ENCODE measurements around the gene CASR. TPM values are rescaled to one million over a fixed set of nuclear protein-coding genes. Genes with fewer than 3 reads are reported as not detected.
"Not testable (repeated sequence)": the region's sequence is repeated elsewhere in the genome, so short reads cannot be mapped to it uniquely, and the experiment has no call there.

Gene CASR, protein sequence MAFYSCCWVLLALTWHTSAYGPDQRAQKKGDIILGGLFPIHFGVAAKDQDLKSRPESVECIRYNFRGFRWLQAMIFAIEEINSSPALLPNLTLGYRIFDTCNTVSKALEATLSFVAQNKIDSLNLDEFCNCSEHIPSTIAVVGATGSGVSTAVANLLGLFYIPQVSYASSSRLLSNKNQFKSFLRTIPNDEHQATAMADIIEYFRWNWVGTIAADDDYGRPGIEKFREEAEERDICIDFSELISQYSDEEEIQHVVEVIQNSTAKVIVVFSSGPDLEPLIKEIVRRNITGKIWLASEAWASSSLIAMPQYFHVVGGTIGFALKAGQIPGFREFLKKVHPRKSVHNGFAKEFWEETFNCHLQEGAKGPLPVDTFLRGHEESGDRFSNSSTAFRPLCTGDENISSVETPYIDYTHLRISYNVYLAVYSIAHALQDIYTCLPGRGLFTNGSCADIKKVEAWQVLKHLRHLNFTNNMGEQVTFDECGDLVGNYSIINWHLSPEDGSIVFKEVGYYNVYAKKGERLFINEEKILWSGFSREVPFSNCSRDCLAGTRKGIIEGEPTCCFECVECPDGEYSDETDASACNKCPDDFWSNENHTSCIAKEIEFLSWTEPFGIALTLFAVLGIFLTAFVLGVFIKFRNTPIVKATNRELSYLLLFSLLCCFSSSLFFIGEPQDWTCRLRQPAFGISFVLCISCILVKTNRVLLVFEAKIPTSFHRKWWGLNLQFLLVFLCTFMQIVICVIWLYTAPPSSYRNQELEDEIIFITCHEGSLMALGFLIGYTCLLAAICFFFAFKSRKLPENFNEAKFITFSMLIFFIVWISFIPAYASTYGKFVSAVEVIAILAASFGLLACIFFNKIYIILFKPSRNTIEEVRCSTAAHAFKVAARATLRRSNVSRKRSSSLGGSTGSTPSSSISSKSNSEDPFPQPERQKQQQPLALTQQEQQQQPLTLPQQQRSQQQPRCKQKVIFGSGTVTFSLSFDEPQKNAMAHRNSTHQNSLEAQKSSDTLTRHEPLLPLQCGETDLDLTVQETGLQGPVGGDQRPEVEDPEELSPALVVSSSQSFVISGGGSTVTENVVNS
- not detected in 2 replicates for total RNA-seq (2014; rRNA removed; shearing (Covaris generic))
- not detected in 2 replicates for polyA plus RNA-seq (2015; cell fraction: cytosol; rRNA removed)
- not detected in 2 replicates for polyA plus RNA-seq (2015; cell fraction: nucleus; rRNA removed)

DNA sequence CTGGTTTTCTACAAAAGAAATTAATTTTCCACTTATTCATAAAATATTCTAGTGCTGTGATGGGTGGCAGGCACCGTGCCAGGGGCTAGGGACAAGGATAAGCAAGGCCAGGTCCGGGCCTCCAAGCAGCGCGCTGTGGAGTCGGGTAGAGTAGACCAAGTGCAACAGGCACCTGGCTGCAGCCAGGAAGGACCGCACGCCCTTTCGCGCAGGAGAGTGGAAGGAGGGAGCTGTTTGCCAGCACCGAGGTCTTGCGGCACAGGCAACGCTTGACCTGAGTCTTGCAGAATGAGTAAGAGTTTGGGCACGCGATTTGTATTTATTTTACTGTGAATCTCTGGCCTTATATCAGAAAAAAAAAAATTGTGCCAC is at the start of gene CASR:
Gene CASR, plus strand, starts transcription at position 148 of the 372 bp plus-strand sequence. CDS start 70,522 bp downstream, outside the sequence.
- in situ Hi-C loops (cut with HindIII; ENCODE audit: low pct_unique_long_range_greater_than_20kb, low sequenced_read_pairs), result no loop called here
- DNase-seq (ENCODE audit: low read depth, low spot score), result no peak

DNA sequence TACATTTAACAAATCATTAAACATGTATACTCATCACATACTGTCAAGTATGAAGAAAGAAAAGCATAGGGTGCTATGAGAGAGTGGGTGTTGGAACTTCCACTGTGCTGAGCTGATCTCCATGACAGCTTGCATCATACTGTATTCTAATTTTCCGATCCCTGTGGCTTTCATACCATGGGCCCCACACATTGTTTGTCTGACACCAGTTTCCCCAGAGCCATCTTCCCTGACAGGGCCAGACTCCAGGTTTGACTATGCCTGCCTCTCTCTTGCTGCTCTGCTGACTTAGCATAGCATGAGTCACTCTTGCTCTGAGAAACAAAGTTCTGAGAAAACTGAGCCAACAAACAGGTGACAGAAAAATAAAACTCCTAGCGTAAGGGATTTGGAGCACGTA is 37.0 kb upstream of the CASR start:
- in situ Hi-C loops (cut with HindIII; ENCODE audit: low pct_unique_long_range_greater_than_20kb, low sequenced_read_pairs), result no loop called here
- no peak for DNase-seq (ENCODE audit: low read depth, low spot score)

DNA sequence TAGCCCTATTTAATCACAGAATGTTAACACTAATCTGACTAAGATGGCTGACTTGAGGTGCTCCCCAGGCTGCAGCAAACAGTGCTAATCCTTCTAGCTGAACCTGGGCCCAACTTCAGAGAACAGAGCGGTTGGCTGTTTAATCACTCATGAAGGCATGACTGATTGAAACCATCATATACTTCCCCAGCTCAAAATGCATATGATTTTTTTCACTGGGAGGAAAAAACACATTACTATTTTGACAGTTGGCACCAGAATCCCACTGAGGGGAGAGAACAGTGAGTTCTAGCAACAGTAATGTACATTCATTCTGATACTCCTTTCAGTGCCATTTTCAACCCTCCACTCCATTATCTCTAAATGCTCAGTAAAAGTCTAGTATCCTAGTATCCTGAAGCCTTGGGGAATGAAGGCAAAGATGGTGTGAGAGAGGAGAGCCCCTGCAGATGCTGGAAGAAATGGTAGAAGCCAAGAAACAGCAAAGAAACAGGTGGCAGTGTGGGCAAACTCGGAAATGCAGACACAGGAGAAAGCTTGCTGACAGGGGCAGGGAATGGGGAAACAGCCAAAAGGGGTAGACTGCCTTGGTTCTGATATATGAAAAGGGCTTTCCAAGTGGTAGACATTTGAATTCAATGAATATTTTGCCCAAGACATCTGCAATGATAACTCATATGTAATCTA is 34.4 kb upstream of the CASR start:
- in situ Hi-C loops (cut with HindIII; ENCODE audit: low pct_unique_long_range_greater_than_20kb, low sequenced_read_pairs), result no loop called here

DNA sequence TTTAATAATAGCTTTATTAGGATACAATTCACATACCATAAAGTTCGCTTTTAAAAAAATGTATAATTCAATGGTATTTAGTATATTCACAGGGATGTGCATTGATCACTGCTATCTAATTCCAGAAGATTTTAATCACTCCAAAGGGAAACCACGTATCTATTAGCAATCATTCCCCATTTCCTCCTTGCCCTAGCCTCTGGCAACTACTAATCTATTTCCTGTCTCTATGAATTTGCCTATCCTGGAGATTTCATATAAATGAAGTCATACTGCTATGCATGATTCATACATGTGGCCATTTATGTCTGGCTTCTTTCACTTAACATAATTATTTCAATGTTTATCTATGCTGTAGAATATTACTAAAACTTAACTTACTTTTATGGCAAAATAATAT is 32.0 kb upstream of the CASR start:
- DNase-seq (ENCODE audit: low read depth, low spot score), result no peak
- in situ Hi-C loops (cut with HindIII; ENCODE audit: low pct_unique_long_range_greater_than_20kb, low sequenced_read_pairs), result no loop called here

More for the DNA sequence above, 34.4 kb upstream of the CASR start:
- no peak for DNase-seq (ENCODE audit: low read depth, low spot score)

DNA sequence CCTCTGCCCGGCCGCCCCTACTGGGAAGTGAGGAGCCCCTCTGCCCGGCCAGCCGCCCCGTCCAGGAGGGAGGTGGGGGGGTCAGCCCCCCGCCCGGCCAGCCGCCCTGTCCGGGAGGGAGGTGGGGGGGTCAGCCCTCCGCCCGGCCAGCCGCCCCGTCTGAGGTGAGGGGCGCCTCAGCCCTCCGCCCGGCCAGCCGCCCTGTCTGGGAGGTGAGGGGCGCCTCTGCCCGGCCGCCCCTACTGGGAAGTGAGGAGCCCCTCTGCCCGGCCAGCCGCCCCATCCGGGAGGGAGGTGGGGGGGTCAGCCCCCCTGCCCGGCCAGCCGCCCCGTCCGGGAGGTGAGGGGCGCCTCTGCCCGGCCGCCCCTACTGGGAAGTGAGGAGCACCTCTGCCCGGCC is 18.5 kb upstream of the CASR start:
- in situ Hi-C loops (cut with HindIII; ENCODE audit: low pct_unique_long_range_greater_than_20kb, low sequenced_read_pairs); DNase-seq (ENCODE audit: low read depth, low spot score): not testable (repeated sequence)

DNA sequence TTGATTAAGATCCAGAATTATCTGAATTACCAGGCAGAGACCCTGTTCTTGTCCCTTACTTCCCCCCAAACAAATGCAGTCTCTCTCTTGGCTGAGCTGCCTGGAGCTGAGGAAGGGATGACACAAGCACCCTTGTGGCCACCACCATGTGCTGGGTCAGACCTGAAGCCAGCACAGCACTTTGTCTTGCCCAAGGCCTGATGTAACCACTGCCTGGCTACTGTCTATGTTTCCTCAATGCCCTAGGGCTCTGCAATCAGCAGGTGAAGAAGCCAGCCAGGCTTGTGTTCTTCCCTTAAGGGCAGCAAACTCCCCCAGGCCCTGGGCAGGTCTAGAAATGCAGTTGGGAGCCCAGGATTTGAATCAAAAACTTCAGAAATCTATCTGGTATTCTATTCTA is 15.8 kb upstream of the CASR start:
- in situ Hi-C loops (cut with HindIII; ENCODE audit: low pct_unique_long_range_greater_than_20kb, low sequenced_read_pairs), result no loop called here
- DNase-seq (ENCODE audit: low read depth, low spot score), result no peak

DNA sequence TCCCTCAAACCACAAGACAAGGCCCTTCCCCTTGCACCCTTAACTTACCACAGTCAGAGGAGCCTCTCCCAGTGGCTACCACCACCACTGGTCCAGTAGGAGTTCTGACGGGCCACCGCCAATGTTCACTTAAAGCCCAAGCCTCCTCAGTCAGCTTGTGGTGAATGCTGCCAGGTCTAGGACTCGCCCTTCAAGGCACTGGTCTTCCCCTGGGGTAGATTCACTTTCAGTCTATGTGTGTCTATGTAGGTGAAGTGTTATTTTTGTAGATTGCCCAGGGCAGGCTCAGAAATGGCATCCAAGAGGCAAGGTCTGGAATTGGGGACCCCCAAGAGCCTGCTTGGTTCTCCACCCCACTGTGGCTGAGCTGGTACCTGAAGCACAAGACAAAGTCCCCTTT is 15.4 kb upstream of the CASR start:
- DNase-seq (ENCODE audit: low read depth, low spot score), result no peak
- in situ Hi-C loops (cut with HindIII; ENCODE audit: low pct_unique_long_range_greater_than_20kb, low sequenced_read_pairs), result no loop called here

DNA sequence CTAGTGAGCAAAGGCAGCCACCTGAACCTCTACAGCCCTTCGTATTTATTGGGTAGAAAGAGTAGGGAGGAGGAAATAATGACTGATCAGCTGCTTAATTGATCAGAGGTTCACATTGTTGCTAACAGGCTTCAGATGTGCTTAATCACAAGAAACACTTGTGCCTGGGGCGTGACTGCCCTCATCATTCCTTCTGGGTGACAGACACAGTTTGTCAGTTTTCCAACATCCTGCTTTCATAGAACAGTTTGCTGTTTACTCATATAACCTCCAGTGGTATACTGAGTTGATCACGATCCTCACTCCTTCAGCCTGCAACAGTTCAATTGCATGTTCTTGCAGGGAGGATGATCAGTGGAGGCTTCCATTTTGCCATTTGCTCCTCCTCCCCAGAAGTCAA is 13.6 kb upstream of the CASR start:
- in situ Hi-C loops (cut with HindIII; ENCODE audit: low pct_unique_long_range_greater_than_20kb, low sequenced_read_pairs), result no loop called here
- peak; percentile 1 for DNase-seq (ENCODE audit: low read depth, low spot score)

DNA sequence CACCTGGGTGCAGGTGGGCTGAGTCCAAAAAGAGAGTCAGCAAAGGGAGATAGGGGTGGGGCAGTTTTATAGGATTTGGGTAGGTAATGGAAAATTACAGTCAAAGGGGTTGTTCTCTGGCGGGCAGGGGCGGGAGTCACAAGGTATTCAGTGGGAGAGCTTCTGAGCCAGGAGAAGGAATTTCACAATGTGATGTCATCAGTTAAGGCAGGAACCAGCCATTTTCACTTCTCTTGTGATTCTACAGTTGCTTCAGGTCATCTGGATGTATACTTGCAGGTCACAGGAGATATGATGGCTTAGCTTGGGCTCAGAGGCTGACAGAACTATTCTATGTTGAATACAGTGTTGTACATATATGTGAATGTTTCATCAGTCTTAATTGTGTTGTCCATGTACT is 12.1 kb upstream of the CASR start:
- in situ Hi-C loops (cut with HindIII; ENCODE audit: low pct_unique_long_range_greater_than_20kb, low sequenced_read_pairs); DNase-seq (ENCODE audit: low read depth, low spot score): not testable (repeated sequence)

DNA sequence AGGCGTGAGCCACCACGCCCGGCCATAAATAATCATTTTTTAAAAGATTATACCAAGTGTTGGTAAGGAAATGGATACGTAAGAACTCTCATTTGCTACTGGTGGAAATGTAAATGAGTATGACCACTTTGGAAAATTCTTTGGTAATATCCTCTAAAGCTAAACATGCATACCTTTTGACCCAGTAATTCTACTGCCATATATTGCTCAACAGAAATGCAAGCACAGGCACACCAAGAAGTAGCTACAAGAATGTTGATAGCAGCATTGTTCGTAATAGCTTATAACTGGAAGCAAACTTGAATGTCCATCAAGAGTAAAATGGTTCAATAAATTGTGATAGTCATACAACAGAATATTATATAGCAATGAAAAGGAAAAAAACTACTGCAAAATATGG is 4.8 kb upstream of the CASR start:
- in situ Hi-C loops (cut with HindIII; ENCODE audit: low pct_unique_long_range_greater_than_20kb, low sequenced_read_pairs), result no loop called here
- no peak for DNase-seq (ENCODE audit: low read depth, low spot score)

DNA sequence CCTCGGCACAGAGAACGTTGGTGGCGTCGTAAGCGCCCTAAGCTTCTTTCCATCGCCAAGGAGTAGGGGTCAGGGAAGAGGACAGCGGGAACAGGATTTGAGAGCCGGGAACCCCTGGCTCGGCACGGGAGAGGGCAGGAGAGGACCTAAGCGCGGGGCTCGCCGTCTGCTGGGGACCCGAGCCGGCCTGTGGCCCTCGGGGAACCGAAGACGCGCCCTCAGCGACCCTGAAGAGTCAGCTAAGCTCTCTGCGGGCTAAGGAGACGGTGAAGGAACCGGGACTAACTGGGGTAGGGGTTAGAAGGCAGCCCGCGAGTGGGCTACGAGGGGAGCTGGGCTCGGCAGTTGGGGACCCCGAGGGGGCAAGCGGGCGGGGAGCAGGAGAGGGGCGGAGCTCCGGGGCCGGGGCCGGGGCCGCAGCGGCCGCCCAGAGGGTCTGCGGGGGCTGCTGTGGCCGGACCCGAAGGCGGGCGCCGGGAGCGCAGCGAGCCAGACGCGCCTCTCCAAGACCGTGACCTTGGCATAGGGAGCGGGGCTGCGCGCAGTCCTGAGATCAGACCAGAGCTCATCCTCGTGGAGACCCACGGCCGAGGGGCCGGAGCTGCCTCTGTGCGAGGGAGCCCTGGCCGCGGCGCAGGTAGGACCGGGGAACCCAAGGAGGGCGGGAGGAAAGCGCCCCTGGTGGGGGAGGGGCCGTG is 574 bp downstream of the CASR start:
- DNase-seq (ENCODE audit: low read depth, low spot score), result no peak
- in situ Hi-C loops (cut with HindIII; ENCODE audit: low pct_unique_long_range_greater_than_20kb, low sequenced_read_pairs), result no loop called here

DNA sequence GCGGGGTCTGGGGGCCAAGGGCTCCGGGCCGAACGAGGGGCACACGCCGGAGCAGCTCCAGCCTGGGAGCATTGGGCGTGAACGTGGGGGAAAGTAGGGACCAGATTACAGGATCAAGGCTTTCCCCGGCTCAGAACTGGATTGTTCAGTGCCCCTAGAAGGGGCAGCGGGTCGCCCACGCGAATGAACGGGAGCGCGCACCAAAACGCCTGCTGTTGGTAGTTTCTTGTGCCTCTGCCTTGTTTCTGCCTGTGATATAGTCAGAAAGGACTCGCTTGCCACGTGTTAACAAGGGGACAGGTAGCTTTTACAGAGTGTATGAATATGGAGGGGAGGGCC is 1.1 kb downstream of the CASR start:
- in situ Hi-C loops (cut with HindIII; ENCODE audit: low pct_unique_long_range_greater_than_20kb, low sequenced_read_pairs), result no loop called here
- DNase-seq (ENCODE audit: low read depth, low spot score), result no peak

DNA sequence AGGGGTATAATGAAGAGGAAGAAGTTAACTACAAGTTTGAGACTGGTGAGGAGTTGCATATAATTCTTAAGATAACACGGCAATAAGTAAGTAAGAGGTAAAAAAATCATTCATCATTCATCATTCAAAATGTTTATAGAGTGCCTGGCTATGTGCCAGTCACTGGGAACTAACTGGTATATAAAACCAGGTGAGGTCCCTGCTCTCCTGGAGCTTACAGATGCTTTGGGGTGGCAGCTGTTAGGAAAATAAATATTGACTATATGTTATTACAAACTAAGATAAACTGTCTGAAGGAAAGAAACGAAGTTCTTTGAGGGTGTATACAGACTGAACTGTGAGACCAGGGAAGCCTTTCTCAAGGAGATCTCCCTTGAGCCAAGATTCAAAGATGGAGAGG is 2.9 kb downstream of the CASR start:
- no peak for DNase-seq (ENCODE audit: low read depth, low spot score)
- in situ Hi-C loops (cut with HindIII; ENCODE audit: low pct_unique_long_range_greater_than_20kb, low sequenced_read_pairs), result no loop called here

DNA sequence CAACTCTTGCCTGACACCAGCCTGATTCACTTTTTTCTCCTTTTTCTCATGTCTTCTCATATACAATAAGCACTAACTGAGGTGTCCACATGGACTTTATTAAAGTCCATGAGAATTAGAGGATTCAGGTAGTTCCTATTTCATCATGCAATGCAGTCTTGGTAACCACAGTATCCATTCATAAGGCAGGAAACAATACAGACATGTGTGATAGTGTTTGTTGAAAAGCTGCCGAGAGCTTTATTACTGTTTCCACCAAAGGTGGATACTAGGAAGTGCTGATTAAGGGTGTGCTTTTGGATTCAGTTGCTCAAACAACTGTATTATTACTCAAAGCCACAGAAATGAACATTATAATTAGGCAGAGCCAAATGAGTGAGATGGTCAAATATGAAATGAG is 5.3 kb downstream of the CASR start:
- in situ Hi-C loops (cut with HindIII; ENCODE audit: low pct_unique_long_range_greater_than_20kb, low sequenced_read_pairs), result no loop called here
- DNase-seq (ENCODE audit: low read depth, low spot score), result no peak

DNA sequence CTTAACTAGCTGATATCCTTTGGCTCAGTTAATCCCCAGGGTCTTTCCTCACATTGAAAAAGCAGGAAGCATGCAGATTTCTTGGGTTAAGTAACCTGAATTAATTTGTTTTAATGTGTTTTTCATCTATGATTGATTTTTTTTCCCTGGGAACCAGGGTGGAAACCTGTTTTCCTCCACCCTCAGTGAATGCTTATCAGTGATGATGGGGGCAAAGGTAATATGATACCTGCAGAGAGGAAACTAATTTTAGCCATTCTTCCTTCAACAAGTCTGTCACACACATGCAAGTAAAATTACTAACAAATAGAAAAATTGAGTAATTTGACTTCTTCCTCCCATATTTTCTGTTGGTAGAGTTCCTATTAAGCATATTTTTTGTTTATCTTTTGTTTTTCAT is 5.9 kb downstream of the CASR start:
- DNase-seq (ENCODE audit: low read depth, low spot score), result no peak
- in situ Hi-C loops (cut with HindIII; ENCODE audit: low pct_unique_long_range_greater_than_20kb, low sequenced_read_pairs), result no loop called here

DNA sequence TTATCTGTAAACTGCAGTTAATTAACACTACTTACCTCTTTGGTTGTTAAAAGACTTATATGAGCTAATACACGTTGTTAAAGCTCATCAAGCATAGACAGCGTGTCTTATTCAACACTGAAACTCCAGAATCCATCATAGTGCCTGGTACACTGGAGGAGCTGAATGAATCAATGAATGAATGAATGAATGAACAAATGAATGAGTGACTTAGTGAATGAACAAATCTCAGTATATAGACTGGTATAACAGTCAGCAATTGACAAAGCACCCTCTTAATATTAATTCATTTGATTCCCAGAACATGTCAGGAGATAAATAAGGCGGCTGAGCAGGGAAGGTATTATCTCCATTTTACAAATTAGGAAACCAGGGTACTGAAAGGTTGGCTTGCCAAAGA is 7.1 kb downstream of the CASR start:
- in situ Hi-C loops (cut with HindIII; ENCODE audit: low pct_unique_long_range_greater_than_20kb, low sequenced_read_pairs), result no loop called here
- no peak for DNase-seq (ENCODE audit: low read depth, low spot score)

DNA sequence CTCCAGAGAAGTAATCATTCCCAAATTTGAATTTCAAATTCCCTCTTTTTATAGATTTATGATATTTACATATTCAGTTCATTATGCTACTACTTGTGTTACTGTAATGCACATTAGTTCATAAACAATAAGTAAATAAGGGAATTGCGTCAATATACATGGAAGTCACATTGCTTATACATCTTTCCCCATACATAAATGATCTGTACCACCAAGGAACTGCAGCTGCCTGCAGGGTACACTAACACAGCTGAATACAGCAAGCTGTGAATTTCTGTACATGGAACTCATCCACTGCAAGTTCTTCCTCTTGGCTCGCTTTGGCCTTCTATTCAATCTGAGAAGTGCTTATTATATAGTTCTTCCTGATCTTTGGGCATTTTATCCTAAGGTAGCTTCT is 15.5 kb downstream of the CASR start:
- no peak for DNase-seq (ENCODE audit: low read depth, low spot score)
- in situ Hi-C loops (cut with HindIII; ENCODE audit: low pct_unique_long_range_greater_than_20kb, low sequenced_read_pairs), result no loop called here

All from SK-MEL-5 (cell line).